Endodermal cell (in vitro differentiated cells): ENCODE data around the gene TMEM18. TPM values are rescaled to one million over a fixed set of nuclear protein-coding genes. Genes with fewer than 3 reads are reported as not detected.

Experiments used
- DNase-seq: peaks from one replicate; pipeline ENCODE4 v3.0.0-alpha.2; 2017
- H3K27ac ChIP-seq: 2 replicates; pipeline ENCODE4 v1.5.1; 2013; ENCODE audit warnings: mild to moderate bottlenecking, low read depth, low read length, moderate library complexity
- H3K27me3 ChIP-seq: 2 replicates; pipeline ENCODE4 v1.6.1; 2013; ENCODE audit warnings: mild to moderate bottlenecking, low read length, moderate library complexity; ENCODE audit not compliant: insufficient read depth, control insufficient read depth, poor library complexity, severe bottlenecking
- H3K36me3 ChIP-seq: 2 replicates; pipeline ENCODE4 v1.7.0; 2013; ENCODE audit warnings: mild to moderate bottlenecking, low read length, moderate library complexity; ENCODE audit not compliant: control insufficient read depth, insufficient read depth
- H3K4me1 ChIP-seq: one replicate; pipeline ENCODE4 v1.7.0; 2013; ENCODE audit warnings: low read length; ENCODE audit not compliant: control insufficient read depth, insufficient read depth
- H3K4me3 ChIP-seq: 2 replicates; pipeline ENCODE4 v1.5.1; 2013; ENCODE audit warnings: mild to moderate bottlenecking, low read length, moderate library complexity
- H3K9ac ChIP-seq: 2 replicates; pipeline ENCODE4 v1.6.1; 2013; ENCODE audit warnings: mild to moderate bottlenecking, low read length, moderate library complexity; ENCODE audit not compliant: poor library complexity, severe bottlenecking; ENCODE audit errors: extremely low read depth
- H3K9me3 ChIP-seq: 2 replicates; pipeline ENCODE4 v1.6.1; 2013; ENCODE audit warnings: mild to moderate bottlenecking, low read length, moderate library complexity; ENCODE audit not compliant: control insufficient read depth
- H3K27ac Mint-ChIP-seq: 2 replicates; pipeline ENCODE4 v1.8.0; 2020; ENCODE audit warnings: mixed read lengths
- H3K27me3 Mint-ChIP-seq: 2 replicates; pipeline ENCODE4 v1.8.0; 2021; ENCODE audit warnings: mild to moderate bottlenecking, mixed read lengths; ENCODE audit not compliant: insufficient read depth
- H3K36me3 Mint-ChIP-seq: 2 replicates; pipeline ENCODE4 v1.8.0; 2020; ENCODE audit warnings: low read depth, mixed read lengths
- H3K4me1 Mint-ChIP-seq: 2 replicates; pipeline ENCODE4 v1.8.0; 2020; ENCODE audit warnings: mixed read lengths
- H3K4me3 Mint-ChIP-seq: 2 replicates; pipeline ENCODE4 v1.8.0; 2020; ENCODE audit warnings: mild to moderate bottlenecking, moderate library complexity, mixed read lengths
- H3K9me3 Mint-ChIP-seq: 2 replicates; pipeline ENCODE4 v1.8.0; 2020; ENCODE audit warnings: mild to moderate bottlenecking, mixed read lengths
- CTCF ChIP-seq: fragments of 200-600 bp; sonication (generic); conservative IDR thresholded peaks from 2 replicates; pipeline ENCODE4 v1.5.0; 2021; ENCODE audit warnings: antibody characterized with exemption, mild to moderate bottlenecking
- WGBS, 2 experiments: methylation state at CpG; one replicate each; pipeline versions ENCODE4 v1.1.5 to v1.1.7; 2013; ENCODE audit warnings: missing lambda C conversion rate in 2 of 2, mixed read lengths in 1 of 2; ENCODE audit not compliant: insufficient coverage in 1 of 2, insufficient read length in 1 of 2; 5-methylcytosine and 5-hydroxymethylcytosine counted together
- total RNA-seq, 2 donors: library from RNA; stranded (reverse); fragmentation: NEBNext Ultra II Directional in 1 of 2; extraction: Animal tissue kit (Norgen Biotek cat#: 25700) in 1 of 2; gene quantifications; 2 replicates in 1 of 2; 3 replicates in 1 of 2; pipeline ENCODE4 v1.2.1, GENCODE V29; 2021

Gene TMEM18
- total RNA-seq, 2 donors from 2014 or later = 19.9 to 20.1 TPM

- Histone ChIP-seq H3K9me3 (peaks cover under 1% of the 10 kb centered on the region), H3K4me1 (no peaks in the 10 kb centered on the region), H3K27ac (no peak overlapping the region), H3K9ac (no peak overlapping the region), H3K36me3 (no peaks in the 10 kb centered on the region), H3K4me3 (no peak overlapping the region), H3K27me3 (no peaks in the 10 kb centered on the region)
- WGBS, 2 experiments = 83 to 97% methylated on average over 1 to 2 of the region's 2 CpGs
- no peak overlapping the region for H3K4me3 Mint-ChIP-seq
- H3K4me1 Mint-ChIP-seq = no peaks in the 10 kb centered on the region
- H3K9me3 Mint-ChIP-seq = no peaks in the 10 kb centered on the region
- H3K27me3 Mint-ChIP-seq = no peaks in the 10 kb centered on the region
- H3K36me3 Mint-ChIP-seq = no peaks in the 10 kb centered on the region
- no peak for TF ChIP-seq CTCF
- no peak overlapping the region for H3K27ac Mint-ChIP-seq
- DNase-seq = no peak
Observed at GRCh38 chr2:694174-694573, 17.0 kb upstream of the TMEM18 start.

- 93 to 96% methylated on average over 4 to 7 of the region's 7 CpGs for WGBS, 2 experiments
- Mint-ChIP-seq H3K27me3 (no peaks in the 10 kb centered on the region), H3K27ac (no peak overlapping the region), H3K36me3 (no peaks in the 10 kb centered on the region), H3K9me3 (no peaks in the 10 kb centered on the region), H3K4me1 (no peaks in the 10 kb centered on the region), H3K4me3 (no peak overlapping the region)
- Histone ChIP-seq H3K27ac (no peak overlapping the region), H3K9me3 (no peaks in the 10 kb centered on the region), H3K4me3 (no peak overlapping the region), H3K9ac (no peak overlapping the region), H3K27me3 (no peaks in the 10 kb centered on the region), H3K4me1 (no peaks in the 10 kb centered on the region), H3K36me3 (no peaks in the 10 kb centered on the region)
- DNase-seq = no peak
- no peak for TF ChIP-seq CTCF
Observed at GRCh38 chr2:693606-694005, 16.4 kb upstream of the TMEM18 start.

- Mint-ChIP-seq H3K4me1 (no peaks in the 10 kb centered on the region), H3K9me3 (no peaks in the 10 kb centered on the region), H3K4me3 (no peak overlapping the region), H3K27ac (no peak overlapping the region), H3K36me3 (peaks cover 5% of the 10 kb centered on the region), H3K27me3 (peaks cover 2% of the 10 kb centered on the region)
- no peak overlapping the region for H3K9ac ChIP-seq
- 82 to 88% methylated on average over 6 to 8 of the region's 8 CpGs for WGBS, 2 experiments
- no peaks in the 10 kb centered on the region for H3K36me3 ChIP-seq
- no peak overlapping the region for H3K27ac ChIP-seq
- H3K4me3 ChIP-seq = no peak overlapping the region
- no peaks in the 10 kb centered on the region for H3K4me1 ChIP-seq
- DNase-seq = no peak
- H3K27me3 ChIP-seq = no peaks in the 10 kb centered on the region
- no peak for TF ChIP-seq CTCF
- no peaks in the 10 kb centered on the region for H3K9me3 ChIP-seq
Observed at GRCh38 chr2:692767-693166, 15.6 kb upstream of the TMEM18 start.
